Cardiac muscle cell (in vitro differentiated cells and primary cell): ENCODE data around the gene YWHAB. TPM values are rescaled to one million over a fixed set of nuclear protein-coding genes. Genes with fewer than 3 reads are reported as not detected.

ENCODE experiments used
- DNase-seq, 2 donors: peaks; one replicate each; pipeline versions ENCODE4 v3.0.0 to v3.0.0-alpha.2; 2010 to 2017; ENCODE audit warnings: low read depth in 1 of 2, low spot score in 1 of 2
- H3K27ac ChIP-seq: fragments of 200-600 bp; sonication (generic); 2 replicates; pipeline ENCODE4 v1.5.1; 2016
- H3K27me3 ChIP-seq: fragments of 200-600 bp; sonication (generic); 2 replicates; pipeline ENCODE4 v1.6.0; 2016; ENCODE audit warnings: control low read depth
- H3K36me3 ChIP-seq: fragments of 200-600 bp; sonication (generic); 2 replicates; pipeline ENCODE4 v1.5.1; 2016; ENCODE audit warnings: control low read depth
- H3K4me1 ChIP-seq: fragments of 200-600 bp; sonication (generic); 2 replicates; pipeline ENCODE4 v1.8.1; 2017; ENCODE audit warnings: low read depth, mild to moderate bottlenecking, mixed run types
- H3K4me3 ChIP-seq: fragments of 200-600 bp; sonication (generic); 2 replicates; pipeline ENCODE4 v1.5.1; 2016; ENCODE audit warnings: mild to moderate bottlenecking
- H3K9me3 ChIP-seq: fragments of 200-600 bp; sonication (generic); 2 replicates; pipeline ENCODE4 v1.5.1; 2017; ENCODE audit warnings: low read depth, mild to moderate bottlenecking, control low read depth
- CTCF ChIP-seq: IDR thresholded peaks from 2 replicates; pipeline ENCODE4 v1.5.1; 2012; ENCODE audit warnings: low read depth, mild to moderate bottlenecking, low read length
- polyA plus RNA-seq: library from polyadenylated mRNA; unstranded; fragments of >200 nt; fragmentation: Nextera tagmentation; extraction: Ambion mirVana; gene quantifications from 2 replicates; pipeline ENCODE4 v1.2.1, GENCODE V29; 2016
- total RNA-seq: library from RNA; depleted of rRNA; stranded (reverse); fragments of >200 nt; gene quantifications from 2 replicates; pipeline ENCODE4 v1.2.3, GENCODE V29; 2016

The YWHAB gene
- total and polyA plus RNA-seq, 2 experiments from 2014 or later: 66.0 to 242 TPM

DNA sequence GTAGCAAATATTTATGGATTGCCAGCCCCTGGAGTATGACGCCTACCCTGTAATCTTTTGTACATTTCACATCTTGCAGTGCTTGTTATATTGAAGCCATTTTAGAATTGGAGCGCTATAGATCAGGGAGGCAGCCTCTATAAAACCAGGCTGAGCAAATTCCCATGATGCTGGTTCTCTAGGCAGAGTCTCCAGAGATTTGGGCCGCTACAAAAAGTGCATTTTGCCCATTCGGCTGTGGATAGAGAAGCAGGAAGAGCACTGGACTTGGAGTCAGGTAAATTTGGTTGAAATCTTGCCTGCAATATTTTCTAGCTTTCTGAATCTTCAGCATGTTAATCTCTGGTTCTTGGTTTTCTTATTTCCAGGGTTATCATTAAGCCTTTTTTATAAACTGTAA is 2.0 kb downstream of the YWHAB start:
- no peak for DNase-seq
- Histone ChIP-seq H3K4me1 (peaks cover 9% of the 10 kb centered on the region), H3K36me3 (no peaks in the 10 kb centered on the region), H3K27ac (no peak overlapping the region), H3K4me3 (no peak overlapping the region), H3K27me3 (no peaks in the 10 kb centered on the region), H3K9me3 (no peaks in the 10 kb centered on the region)
- TF ChIP-seq CTCF: no peak

GRCh38 chr20:44888226-44889103 is 3.0 kb downstream of the YWHAB start:
- no peak overlapping the region for H3K4me3 ChIP-seq
- DNase-seq: peak in 1 of 2 donors; percentile 32
- no peaks in the 10 kb centered on the region for H3K36me3 ChIP-seq
- peak; percentile 41 for TF ChIP-seq CTCF
- no peak overlapping the region for H3K27ac ChIP-seq
- H3K4me1 ChIP-seq: peaks cover 9% of the 10 kb centered on the region
- H3K27me3 ChIP-seq: no peaks in the 10 kb centered on the region
- H3K9me3 ChIP-seq: no peaks in the 10 kb centered on the region

GRCh38 chr20:44891826-44892225 is 6.3 kb downstream of the YWHAB start:
- Histone ChIP-seq H3K27me3 (no peaks in the 10 kb centered on the region), H3K27ac (no peak overlapping the region), H3K4me1 (peaks cover 14% of the 10 kb centered on the region), H3K36me3 (no peaks in the 10 kb centered on the region), H3K9me3 (no peaks in the 10 kb centered on the region), H3K4me3 (no peak overlapping the region)
- no peak for TF ChIP-seq CTCF
- no peak for DNase-seq

DNA sequence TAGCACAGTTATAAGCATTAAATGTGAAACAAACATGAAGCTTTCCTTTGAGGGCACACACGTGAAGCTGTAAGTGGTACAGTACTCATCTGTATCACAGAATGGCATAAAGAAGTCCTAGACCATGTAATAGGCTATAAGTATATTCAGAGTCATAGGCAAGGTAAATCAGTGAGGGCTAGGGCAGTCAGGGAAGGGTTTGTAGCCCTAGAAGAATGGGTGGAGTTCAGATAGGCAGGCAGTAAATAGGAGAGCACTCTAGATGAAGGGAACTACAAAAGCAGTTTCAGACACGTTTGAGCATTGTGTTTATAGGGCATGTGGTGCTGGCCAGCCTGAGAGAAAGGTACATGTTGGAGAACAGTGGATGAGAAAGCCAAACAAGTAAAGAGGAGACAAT is 9.5 kb downstream of the YWHAB start:
- no peak overlapping the region for H3K4me3 ChIP-seq
- H3K36me3 ChIP-seq: no peaks in the 10 kb centered on the region
- H3K27ac ChIP-seq: no peak overlapping the region
- H3K4me1 ChIP-seq: peaks cover 13% of the 10 kb centered on the region
- H3K9me3 ChIP-seq: no peaks in the 10 kb centered on the region
- no peak for TF ChIP-seq CTCF
- DNase-seq: no peak
- H3K27me3 ChIP-seq: no peaks in the 10 kb centered on the region

GRCh38 chr20:44896583-44896982 is 11.1 kb downstream of the YWHAB start:
- Histone ChIP-seq H3K27me3 (no peaks in the 10 kb centered on the region), H3K9me3 (no peaks in the 10 kb centered on the region), H3K27ac (no peak overlapping the region), H3K36me3 (peaks cover 3% of the 10 kb centered on the region), H3K4me3 (no peak overlapping the region), H3K4me1 (peaks cover 13% of the 10 kb centered on the region)
- TF ChIP-seq CTCF: no peak
- DNase-seq: peak in 1 of 2 donors; percentile 69
